ENCODE measurements around the gene OR6X1.

OR6X1 gene

GRCh38 chr11:123754101-123754568 lies at the start of gene OR6X1:
OR6X1 (minus strand) TSS chr11:123754518; CDS start chr11:123754518, 0 bp downstream.
- DNase-seq (ENCODE audit: low read depth in 2 of 2): no peak

GRCh38 chr11:123801765-123802164 lies 47.4 kb upstream of the OR6X1 start:
- DNase-seq (ENCODE audit: low read depth in 2 of 2): no peak

GRCh38 chr11:123800036-123800435 lies 45.7 kb upstream of the OR6X1 start:
- no peak for DNase-seq (ENCODE audit: low read depth in 2 of 2)

GRCh38 chr11:123799438-123799837 lies 45.1 kb upstream of the OR6X1 start:
- DNase-seq (ENCODE audit: low read depth in 2 of 2): no peak

- DNase-seq (ENCODE audit: low read depth in 2 of 2): no peak
Measured at GRCh38 chr11:123798513-123799252, 44.4 kb upstream of the OR6X1 start.

- DNase-seq (ENCODE audit: low read depth in 2 of 2): no peak
Measured at GRCh38 chr11:123798079-123798478, 43.8 kb upstream of the OR6X1 start.

GRCh38 chr11:123797541-123797940 lies 43.2 kb upstream of the OR6X1 start:
- DNase-seq (ENCODE audit: low read depth in 2 of 2): no peak

GRCh38 chr11:123797114-123797513 lies 42.8 kb upstream of the OR6X1 start:
- no peak for DNase-seq (ENCODE audit: low read depth in 2 of 2)

- no peak for DNase-seq (ENCODE audit: low read depth in 2 of 2)
Measured at GRCh38 chr11:123796226-123796625, 41.9 kb upstream of the OR6X1 start.

GRCh38 chr11:123783536-123783935 lies 29.2 kb upstream of the OR6X1 start:
- no peak for DNase-seq (ENCODE audit: low read depth in 2 of 2)

- DNase-seq (ENCODE audit: low read depth in 2 of 2): no peak
Measured at GRCh38 chr11:123778511-123778910, 24.2 kb upstream of the OR6X1 start.

- no peak for DNase-seq (ENCODE audit: low read depth in 2 of 2)
Measured at GRCh38 chr11:123775715-123776549, 21.6 kb upstream of the OR6X1 start.

GRCh38 chr11:123775289-123775688 lies 21.0 kb upstream of the OR6X1 start:
- no peak for DNase-seq (ENCODE audit: low read depth in 2 of 2)

- no peak for DNase-seq (ENCODE audit: low read depth in 2 of 2)
Measured at GRCh38 chr11:123773959-123774358, 19.6 kb upstream of the OR6X1 start.

- DNase-seq (ENCODE audit: low read depth in 2 of 2): no peak
Measured at GRCh38 chr11:123773026-123773425, 18.7 kb upstream of the OR6X1 start.

- no peak for DNase-seq (ENCODE audit: low read depth in 2 of 2)
Measured at GRCh38 chr11:123771664-123772063, 17.3 kb upstream of the OR6X1 start.

GRCh38 chr11:123770712-123771111 lies 16.4 kb upstream of the OR6X1 start:
- no peak for DNase-seq (ENCODE audit: low read depth in 2 of 2)

- no peak for DNase-seq (ENCODE audit: low read depth in 2 of 2)
Measured at GRCh38 chr11:123765601-123766000, 11.3 kb upstream of the OR6X1 start.

GRCh38 chr11:123762422-123762821 lies 8.1 kb upstream of the OR6X1 start:
- no peak for DNase-seq (ENCODE audit: low read depth in 2 of 2)

GRCh38 chr11:123760894-123761293 lies 6.6 kb upstream of the OR6X1 start:
- no peak for DNase-seq (ENCODE audit: low read depth in 2 of 2)

GRCh38 chr11:123757976-123758375 lies 3.7 kb upstream of the OR6X1 start:
- DNase-seq (ENCODE audit: low read depth in 2 of 2): no peak

- DNase-seq (ENCODE audit: low read depth in 2 of 2): no peak
Measured at GRCh38 chr11:123755813-123756212, 1.5 kb upstream of the OR6X1 start.

GRCh38 chr11:123755344-123755743 lies 1.0 kb upstream of the OR6X1 start:
- no peak for DNase-seq (ENCODE audit: low read depth in 2 of 2)

All from stimulated activated CD4-positive, alpha-beta T cell treated with anti-CD3 and anti-CD28 coated beads, Interleukin-12 subunit alpha, Interleukin-12 subunit beta, amount 100 ng/mL, for 24 hours (primary cell).